Measurements from ENCODE around the gene FGF23.
"Not testable (repeated sequence)": the region's sequence is repeated elsewhere in the genome, so short reads cannot be mapped to it uniquely, and the experiment has no call there.

FGF23 gene

GRCh38 chr12:4379405-4379804 is at the start of gene FGF23:
Gene FGF23, minus strand, starts transcription at chr12:4379712. Its CDS starts 130 bp downstream, at chr12:4379582.
- DNase-seq: no peak

- DNase-seq: no peak
These were observed 44.9 kb upstream of the FGF23 start for GRCh38 chr12:4424422-4424821.

- no peak for DNase-seq
These were observed 44.1 kb upstream of the FGF23 start for GRCh38 chr12:4423528-4424195.

GRCh38 chr12:4422985-4423384 is 43.5 kb upstream of the FGF23 start:
- DNase-seq: no peak

- DNase-seq: peak; percentile 72 to 85 (median 82)
These were observed 42.1 kb upstream of the FGF23 start for GRCh38 chr12:4421590-4422031.

GRCh38 chr12:4420138-4420670 is 40.7 kb upstream of the FGF23 start:
- no peak for DNase-seq

GRCh38 chr12:4418913-4419312 is 39.4 kb upstream of the FGF23 start:
- no peak for DNase-seq

GRCh38 chr12:4417936-4418335 is 38.4 kb upstream of the FGF23 start:
- DNase-seq: no peak

GRCh38 chr12:4417455-4417854 is 37.9 kb upstream of the FGF23 start:
- DNase-seq: no peak

GRCh38 chr12:4416276-4416675 is 36.8 kb upstream of the FGF23 start:
- DNase-seq: peak in 1 of 3 donors; percentile 11

- DNase-seq: no peak
These were observed 33.0 kb upstream of the FGF23 start for GRCh38 chr12:4412465-4412864.

GRCh38 chr12:4412056-4412455 is 32.5 kb upstream of the FGF23 start:
- no peak for DNase-seq

GRCh38 chr12:4407136-4407535 is 27.6 kb upstream of the FGF23 start:
- DNase-seq: no peak

GRCh38 chr12:4404877-4405637 is 25.5 kb upstream of the FGF23 start:
- DNase-seq: not testable (repeated sequence)

- no peak for DNase-seq
These were observed 23.5 kb upstream of the FGF23 start for GRCh38 chr12:4402996-4403395.

- DNase-seq: no peak
These were observed 21.6 kb upstream of the FGF23 start for GRCh38 chr12:4401117-4401516.

- no peak for DNase-seq
These were observed 16.3 kb upstream of the FGF23 start for GRCh38 chr12:4395818-4396217.

- no peak for DNase-seq
These were observed 13.7 kb upstream of the FGF23 start for GRCh38 chr12:4393211-4393610.

GRCh38 chr12:4392223-4392742 is 12.8 kb upstream of the FGF23 start:
- DNase-seq: no peak

- DNase-seq: no peak
These were observed 9.2 kb upstream of the FGF23 start for GRCh38 chr12:4388662-4389061.

GRCh38 chr12:4388032-4388431 is 8.5 kb upstream of the FGF23 start:
- no peak for DNase-seq

GRCh38 chr12:4387607-4388006 is 8.1 kb upstream of the FGF23 start:
- no peak for DNase-seq

GRCh38 chr12:4386801-4387200 is 7.3 kb upstream of the FGF23 start:
- DNase-seq: no peak

- peak in 1 of 3 donors; percentile 3 for DNase-seq
These were observed 3.9 kb upstream of the FGF23 start for GRCh38 chr12:4383304-4383865.

All from suppressor macrophage treated with lipopolysaccharide for 1 hour (primary cell).